Sciatic nerve (tissue), 2 donors: ENCODE data around the gene MCRIP1. TPM values are rescaled to one million over a fixed set of nuclear protein-coding genes. Genes with fewer than 3 reads are reported as not detected.
"Not testable (repeated sequence)": the region's sequence is repeated elsewhere in the genome, so short reads cannot be mapped to it uniquely, and the experiment has no call there.

Source experiments
- ATAC-seq: fragments of 200-7000 bp; cut with Tn5 transposase; one replicate; pipeline ENCODE4 v1.9.1; 2020; ENCODE audit warnings: mild to moderate bottlenecking, moderate library complexity
- DNase-seq: peaks from one replicate; pipeline ENCODE4 v3.0.0-alpha.2; 2020; ENCODE audit warnings: low spot score
- intact Hi-C: fragments of 100-400 bp; cut with DNase I; formaldehyde crosslinking; loops from one replicate; pipeline ENCODE4 v1.14.2; 2022
- total RNA-seq: library from RNA; stranded (reverse); fragmentation: NEBNext Ultra II Directional; extraction: Animal tissue kit (Norgen Biotek cat#: 25700); gene quantifications from one replicate; pipeline ENCODE4 v1.2.1, GENCODE V29; 2021
- donor health status: DM: no; HTN: no; CAD: no.
- donor health status: DM: no; HTN: no; CAD: no.

The MCRIP1 gene
- total RNA-seq, 1 donor from 2014 or later = 91.5 TPM

GRCh38 chr17:81844327-81844851, 11.3 kb upstream of the MCRIP1 start:
- ATAC-seq (no peak), DNase-seq (no peak)
- intact Hi-C loops = no loop called here

GRCh38 chr17:81843713-81844326, 10.7 kb upstream of the MCRIP1 start:
- DNase-seq (no peak), ATAC-seq (no peak)
- intact Hi-C loops = no loop called here

GRCh38 chr17:81842725-81843504, 9.8 kb upstream of the MCRIP1 start:
- intact Hi-C loops = no loop called here
- ATAC-seq = peak; percentile 86
- no peak for DNase-seq

GRCh38 chr17:81842378-81842724, 9.3 kb upstream of the MCRIP1 start:
- intact Hi-C loops = no loop called here
- ATAC-seq (no peak), DNase-seq (no peak)

- DNase-seq (no peak), ATAC-seq (no peak)
- intact Hi-C loops = no loop called here
Observed at GRCh38 chr17:81841866-81842265, 8.8 kb upstream of the MCRIP1 start.

GRCh38 chr17:81840826-81841778, 8.0 kb upstream of the MCRIP1 start:
- intact Hi-C loops = no loop called here
- no peak for DNase-seq
- ATAC-seq = no peak

- intact Hi-C loops, DNase-seq: not testable (repeated sequence)
Observed at GRCh38 chr17:81840059-81840458, 7.0 kb upstream of the MCRIP1 start.

GRCh38 chr17:81839301-81839700, 6.2 kb upstream of the MCRIP1 start:
- ATAC-seq = no peak
- intact Hi-C loops = no loop called here

More at GRCh38 chr17:81840059-81840458, 7.0 kb upstream of the MCRIP1 start:
- ATAC-seq = not testable (repeated sequence)

GRCh38 chr17:81838753-81839255, 5.7 kb upstream of the MCRIP1 start:
- DNase-seq (no peak), ATAC-seq (no peak)
- intact Hi-C loops = no loop called here

More at GRCh38 chr17:81839301-81839700, 6.2 kb upstream of the MCRIP1 start:
- no peak for DNase-seq

- ATAC-seq = no peak
- no peak for DNase-seq
- intact Hi-C loops = no loop called here
Observed at GRCh38 chr17:81837641-81838040, 4.5 kb upstream of the MCRIP1 start.

- intact Hi-C loops = no loop called here
- DNase-seq (no peak), ATAC-seq (no peak)
Observed at GRCh38 chr17:81834831-81835267, 1.8 kb upstream of the MCRIP1 start, which contains the start of gene PPP1R27. TSS of gene PPP1R27 (minus strand) at chr17:81835050. CDS start at chr17:81834953, 97 bp downstream.

GRCh38 chr17:81833921-81834830, 1.1 kb upstream of the MCRIP1 start:
- DNase-seq (no peak), ATAC-seq (no peak)
- intact Hi-C loops = no loop called here

- no peak for DNase-seq
- ATAC-seq = peak; percentile 39
- intact Hi-C loops = no loop called here
Observed at GRCh38 chr17:81832608-81833159, 407 bp downstream of the MCRIP1 start.

- intact Hi-C loops = no loop called here
- ATAC-seq (peak; percentile 37), DNase-seq (no peak)
Observed at GRCh38 chr17:81831957-81832607, 1.0 kb downstream of the MCRIP1 start.

- intact Hi-C loops = no loop called here
- ATAC-seq (no peak), DNase-seq (no peak)
Observed at GRCh38 chr17:81831563-81831956, 1.5 kb downstream of the MCRIP1 start.

- intact Hi-C loops = no loop called here
- no peak for DNase-seq
- ATAC-seq = no peak
Observed at GRCh38 chr17:81829858-81830257, 3.2 kb downstream of the MCRIP1 start.

GRCh38 chr17:81828656-81829055, 4.4 kb downstream of the MCRIP1 start:
- DNase-seq (no peak), ATAC-seq (no peak)
- intact Hi-C loops = no loop called here
